Central memory CD8-positive, alpha-beta T cell (primary cell): ENCODE measurements around the gene NRIP3.
"Not testable (repeated sequence)": the region's sequence is repeated elsewhere in the genome, so short reads cannot be mapped to it uniquely, and the experiment has no call there.

Experiments
- ATAC-seq: fragments of 150-1000 bp; cut with Tn5 transposase; replicated peaks from 2 replicates; pipeline ENCODE4 v1.10.0; 2022; ENCODE audit warnings: mild to moderate bottlenecking, moderate FRiP score, moderate number of reproducible peaks; ENCODE audit not compliant: poor library complexity, severe bottlenecking; ENCODE audit errors: extremely low read depth
- DNase-seq, 2 donors: peaks; one replicate each; pipeline ENCODE4 v3.0.0; 2021; ENCODE audit warnings: low spot score in 2 of 2
- H3K27ac Mint-ChIP-seq: one replicate; pipeline ENCODE4 v1.8.0; 2022; ENCODE audit warnings: low read depth, mild to moderate bottlenecking, moderate library complexity, mixed read lengths
- H3K27me3 Mint-ChIP-seq: one replicate; pipeline ENCODE4 v1.8.0; 2022; ENCODE audit warnings: mixed read lengths
- H3K36me3 Mint-ChIP-seq: one replicate; pipeline ENCODE4 v1.8.0; 2022; ENCODE audit warnings: mild to moderate bottlenecking, moderate library complexity, mixed read lengths; ENCODE audit not compliant: insufficient read depth
- H3K4me1 Mint-ChIP-seq: one replicate; pipeline ENCODE4 v1.8.0; 2022; ENCODE audit warnings: mixed read lengths
- H3K4me3 Mint-ChIP-seq: one replicate; pipeline ENCODE4 v1.8.0; 2022; ENCODE audit warnings: mild to moderate bottlenecking, moderate library complexity, mixed read lengths
- H3K9me3 Mint-ChIP-seq: one replicate; pipeline ENCODE4 v1.8.0; 2022; ENCODE audit warnings: mixed read lengths

NRIP3 gene

GRCh38 chr11:9008661-9009060 lies 4.9 kb upstream of the NRIP3 start:
- no peak for ATAC-seq
- Mint-ChIP-seq H3K4me3 (no peak overlapping the region), H3K27ac (no peak overlapping the region), H3K4me1 (peaks cover 10% of the 10 kb centered on the region), H3K9me3 (no peaks in the 10 kb centered on the region), H3K36me3 (peaks cover 5% of the 10 kb centered on the region), H3K27me3 (peaks cover 9% of the 10 kb centered on the region)
- no peak for DNase-seq

GRCh38 chr11:9008011-9008550 lies 4.3 kb upstream of the NRIP3 start:
- H3K36me3 Mint-ChIP-seq = peaks cover 5% of the 10 kb centered on the region
- H3K9me3 Mint-ChIP-seq = no peaks in the 10 kb centered on the region
- DNase-seq (no peak), ATAC-seq (no peak)
- H3K4me3 Mint-ChIP-seq = no peak overlapping the region
- H3K4me1 Mint-ChIP-seq = peaks cover 15% of the 10 kb centered on the region
- H3K27ac Mint-ChIP-seq = no peak overlapping the region
- H3K27me3 Mint-ChIP-seq = peaks cover 4% of the 10 kb centered on the region

- peak overlapping the region; percentile 71 for H3K4me3 Mint-ChIP-seq
- H3K27ac Mint-ChIP-seq = peak overlapping the region; percentile 14
- H3K4me1 Mint-ChIP-seq = peaks cover 24% of the 10 kb centered on the region
- H3K27me3 Mint-ChIP-seq = peaks cover 19% of the 10 kb centered on the region
- no peak for DNase-seq
- no peak for ATAC-seq
- H3K9me3 Mint-ChIP-seq = no peaks in the 10 kb centered on the region
- peaks cover 5% of the 10 kb centered on the region for H3K36me3 Mint-ChIP-seq
Measured at GRCh38 chr11:9005087-9005486, 1.3 kb upstream of the NRIP3 start.

GRCh38 chr11:9004183-9004926 lies 554 bp upstream of the NRIP3 start:
- H3K36me3 Mint-ChIP-seq = peaks cover 5% of the 10 kb centered on the region
- DNase-seq = peak in 1 of 2 donors; percentile 17
- H3K9me3 Mint-ChIP-seq = no peaks in the 10 kb centered on the region
- ATAC-seq = no peak
- peak overlapping the region; percentile 14 for H3K27ac Mint-ChIP-seq
- peaks cover 27% of the 10 kb centered on the region for H3K27me3 Mint-ChIP-seq
- peak overlapping the region; percentile 71 for H3K4me3 Mint-ChIP-seq
- peaks cover 24% of the 10 kb centered on the region for H3K4me1 Mint-ChIP-seq

- no peaks in the 10 kb centered on the region for H3K9me3 Mint-ChIP-seq
- H3K27ac Mint-ChIP-seq = peak overlapping the region; percentile 45
- no peak for ATAC-seq
- peaks cover 36% of the 10 kb centered on the region for H3K27me3 Mint-ChIP-seq
- DNase-seq = no peak
- H3K4me3 Mint-ChIP-seq = peak overlapping the region; percentile 80
- peaks cover 24% of the 10 kb centered on the region for H3K4me1 Mint-ChIP-seq
- peaks cover 5% of the 10 kb centered on the region for H3K36me3 Mint-ChIP-seq
Measured at GRCh38 chr11:9002920-9003572, 755 bp downstream of the NRIP3 start.

- ATAC-seq (peak; percentile 47), DNase-seq (no peak)
- H3K9me3 Mint-ChIP-seq = no peaks in the 10 kb centered on the region
- no peak overlapping the region for H3K4me3 Mint-ChIP-seq
- peak overlapping the region; percentile 62 for H3K27ac Mint-ChIP-seq
- H3K4me1 Mint-ChIP-seq = peaks cover 24% of the 10 kb centered on the region
- H3K36me3 Mint-ChIP-seq = peaks cover 5% of the 10 kb centered on the region
- peaks cover 36% of the 10 kb centered on the region for H3K27me3 Mint-ChIP-seq
Measured at GRCh38 chr11:9001736-9002135, 2.1 kb downstream of the NRIP3 start.

GRCh38 chr11:8998017-8998416 lies 5.8 kb downstream of the NRIP3 start:
- Mint-ChIP-seq H3K27me3 (peaks cover 36% of the 10 kb centered on the region), H3K4me1 (peaks cover 9% of the 10 kb centered on the region), H3K9me3 (no peaks in the 10 kb centered on the region), H3K27ac (no peak overlapping the region), H3K36me3 (no peaks in the 10 kb centered on the region), H3K4me3 (no peak overlapping the region)
- ATAC-seq (no peak), DNase-seq (no peak)

- no peak overlapping the region for H3K4me3 Mint-ChIP-seq
- DNase-seq (no peak), ATAC-seq (no peak)
- H3K27me3 Mint-ChIP-seq = peaks cover 38% of the 10 kb centered on the region
- no peaks in the 10 kb centered on the region for H3K9me3 Mint-ChIP-seq
- no peak overlapping the region for H3K27ac Mint-ChIP-seq
- H3K4me1 Mint-ChIP-seq = peaks cover 8% of the 10 kb centered on the region
- H3K36me3 Mint-ChIP-seq = no peaks in the 10 kb centered on the region
Measured at GRCh38 chr11:8997451-8997850, 6.3 kb downstream of the NRIP3 start.

- no peak overlapping the region for H3K4me3 Mint-ChIP-seq
- ATAC-seq = no peak
- H3K4me1 Mint-ChIP-seq = no peaks in the 10 kb centered on the region
- peaks cover 3% of the 10 kb centered on the region for H3K36me3 Mint-ChIP-seq
- no peak for DNase-seq
- H3K27me3 Mint-ChIP-seq = peaks cover 35% of the 10 kb centered on the region
- no peak overlapping the region for H3K27ac Mint-ChIP-seq
- no peaks in the 10 kb centered on the region for H3K9me3 Mint-ChIP-seq
Measured at GRCh38 chr11:8989453-8989852, 14.3 kb downstream of the NRIP3 start.

- Mint-ChIP-seq H3K9me3 (no peaks in the 10 kb centered on the region), H3K4me3 (no peak overlapping the region), H3K36me3 (peaks cover 3% of the 10 kb centered on the region), H3K4me1 (no peaks in the 10 kb centered on the region), H3K27me3 (peaks cover 35% of the 10 kb centered on the region), H3K27ac (no peak overlapping the region)
- no peak for DNase-seq
- no peak for ATAC-seq
Measured at GRCh38 chr11:8988329-8989234, 15.2 kb downstream of the NRIP3 start.

GRCh38 chr11:8987446-8987845 lies 16.4 kb downstream of the NRIP3 start:
- no peak overlapping the region for H3K27ac Mint-ChIP-seq
- no peak for DNase-seq
- H3K36me3 Mint-ChIP-seq = peaks cover 3% of the 10 kb centered on the region
- H3K9me3 Mint-ChIP-seq = no peaks in the 10 kb centered on the region
- H3K4me3 Mint-ChIP-seq = no peak overlapping the region
- no peaks in the 10 kb centered on the region for H3K4me1 Mint-ChIP-seq
- peaks cover 33% of the 10 kb centered on the region for H3K27me3 Mint-ChIP-seq
- ATAC-seq = no peak

GRCh38 chr11:8986772-8987171 lies 17.0 kb downstream of the NRIP3 start:
- H3K27ac Mint-ChIP-seq, H3K36me3 Mint-ChIP-seq, ATAC-seq: not testable (repeated sequence)

More at GRCh38 chr11:8986772-8987171, 17.0 kb downstream of the NRIP3 start:
- H3K9me3 Mint-ChIP-seq, H3K4me3 Mint-ChIP-seq, DNase-seq, H3K4me1 Mint-ChIP-seq: not testable (repeated sequence)
- H3K27me3 Mint-ChIP-seq = peaks cover 26% of the 10 kb centered on the region
